Measurements from ENCODE around the gene DPEP1. TPM values are rescaled to one million over a fixed set of nuclear protein-coding genes. Genes with fewer than 3 reads are reported as not detected.
"Not testable (repeated sequence)": the region's sequence is repeated elsewhere in the genome, so short reads cannot be mapped to it uniquely, and the experiment has no call there.

DPEP1 gene
- total RNA-seq, 1 donor from 2014 or later = not detected

DNA sequence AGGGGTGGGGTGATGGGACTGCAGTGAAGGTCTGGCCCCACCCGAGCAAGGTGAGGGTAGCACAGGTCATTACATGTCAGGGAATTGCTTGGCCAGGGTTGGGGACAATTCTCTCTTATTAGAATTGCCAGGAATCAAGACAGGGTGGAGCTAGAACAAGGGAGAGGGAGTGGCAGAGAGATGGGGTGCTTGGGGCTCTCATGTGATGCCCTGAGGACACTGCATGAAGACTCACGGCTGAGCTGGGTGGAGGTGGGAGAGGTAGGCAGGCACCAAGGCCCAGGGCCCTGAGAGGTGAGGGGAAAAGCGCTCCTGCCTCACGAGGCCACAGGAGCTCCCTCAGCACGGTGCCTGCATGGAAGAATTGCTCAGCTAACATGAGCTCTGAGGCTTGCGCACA lies 3.6 kb downstream of the DPEP1 start:
- intact Hi-C loops (cut with micrococcal nuclease) = no loop called here

DNA sequence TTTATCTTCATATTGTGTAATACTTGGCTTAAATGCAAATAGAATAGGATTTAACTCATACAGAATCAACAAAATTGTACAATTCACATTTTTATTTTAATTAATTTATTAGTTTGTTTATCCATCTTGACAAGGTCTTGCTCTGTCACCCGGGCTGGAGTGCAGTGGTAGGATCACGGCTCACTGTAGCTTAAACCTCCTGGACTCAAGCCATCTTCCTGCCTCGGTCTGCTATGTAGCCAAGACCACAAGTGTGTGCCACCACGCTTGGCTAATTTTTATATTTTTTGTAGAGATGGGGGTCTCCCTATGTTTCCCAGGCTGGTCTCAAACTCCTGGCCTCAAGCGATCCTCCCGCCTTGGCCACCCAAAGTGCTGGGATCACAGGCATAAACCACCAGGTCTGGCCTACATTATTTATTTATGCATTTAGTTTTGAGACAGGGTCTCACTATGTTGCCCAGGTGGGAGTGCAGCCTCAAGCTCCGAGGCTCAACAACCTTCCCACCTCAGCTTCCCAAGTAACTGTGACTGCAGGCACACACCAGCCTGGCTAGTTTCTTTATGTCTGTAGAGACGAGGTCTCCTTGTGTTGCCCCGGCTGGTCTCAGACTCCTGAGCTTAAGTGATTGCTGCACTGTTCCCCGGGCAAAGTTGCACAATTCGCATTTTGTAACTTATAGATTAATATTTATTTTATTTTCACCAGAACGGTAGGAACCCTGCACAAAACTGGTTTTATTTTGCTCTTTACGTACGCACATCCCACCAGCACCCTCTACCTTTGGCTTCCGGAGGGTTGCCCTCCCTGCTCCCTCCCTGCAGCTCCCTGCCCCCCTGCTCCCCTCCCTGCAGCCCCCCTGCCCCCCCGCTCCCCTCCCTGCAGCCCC lies 4.9 kb downstream of the DPEP1 start:
- intact Hi-C loops (cut with micrococcal nuclease) = no loop called here

DNA sequence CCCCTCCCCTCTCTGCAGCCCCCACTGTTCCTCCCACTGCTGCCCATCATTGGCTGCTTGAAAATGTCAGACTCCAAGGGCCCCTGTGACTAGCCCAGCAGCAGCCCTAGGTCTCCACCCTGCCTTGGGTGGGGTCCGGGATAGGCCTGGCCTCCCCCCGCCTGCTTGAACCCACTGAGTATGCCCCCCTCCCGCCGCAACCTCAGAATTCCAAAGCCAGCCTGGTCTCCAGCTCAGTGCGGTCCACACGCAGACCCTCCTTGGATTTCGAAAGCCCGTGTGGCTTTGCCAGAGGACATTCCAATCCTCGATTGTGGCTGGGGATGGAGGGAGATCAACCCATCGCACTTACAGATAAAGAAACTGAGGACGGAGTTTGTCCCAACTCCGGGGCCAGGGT lies 6.4 kb downstream of the DPEP1 start:
- intact Hi-C loops (cut with micrococcal nuclease) = no loop called here

DNA sequence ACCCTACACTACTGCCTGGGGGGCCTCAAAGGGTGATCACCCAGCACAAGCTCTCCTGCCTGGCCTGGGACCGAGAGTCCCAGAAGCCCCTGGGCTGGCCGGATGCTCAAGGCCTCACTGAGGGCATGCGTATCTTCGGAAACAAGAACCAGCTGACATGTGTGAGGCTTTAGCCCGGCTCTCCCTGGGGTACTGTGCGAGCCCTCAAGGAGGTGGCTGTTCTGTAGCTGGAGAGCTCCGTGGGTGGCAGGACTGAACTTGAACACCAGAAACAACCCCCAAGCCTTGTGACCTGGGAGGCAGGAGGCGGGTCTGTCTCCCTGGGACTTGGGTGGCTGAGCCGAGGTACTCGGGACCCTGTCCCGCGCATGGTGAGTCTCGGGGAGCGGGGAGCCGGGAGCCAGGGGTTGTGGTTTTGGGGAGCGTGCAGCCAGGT lies 7.0 kb downstream of the DPEP1 start:
- intact Hi-C loops (cut with micrococcal nuclease) = no loop called here

DNA sequence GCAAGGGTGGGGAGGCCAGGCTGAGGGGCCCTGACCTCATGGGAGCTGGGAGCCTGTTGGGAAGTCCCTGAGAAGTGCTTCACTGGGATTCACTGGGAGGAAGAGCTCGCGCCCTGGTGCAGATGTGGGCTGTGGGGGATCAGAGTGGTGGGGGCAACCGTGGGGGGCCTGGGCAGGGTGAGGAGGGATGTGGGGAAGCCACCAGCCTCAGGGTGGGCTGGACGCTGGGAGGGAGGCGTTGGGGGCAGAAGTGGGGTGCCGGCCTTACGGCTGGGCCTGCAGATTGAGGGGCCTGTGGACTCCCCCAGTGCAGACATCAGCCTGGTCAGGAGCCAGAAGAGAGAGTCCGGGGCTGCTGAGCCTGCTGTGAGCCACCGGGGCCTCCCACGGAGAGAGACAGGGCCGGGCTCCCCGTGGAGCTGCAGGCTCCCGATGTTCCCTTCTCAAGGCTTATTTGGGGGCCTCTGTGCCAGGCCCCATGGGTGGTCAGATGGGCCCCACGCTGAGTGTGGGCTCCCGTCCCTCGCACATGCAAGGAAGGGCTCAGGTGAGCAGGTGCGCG lies 7.8 kb downstream of the DPEP1 start:
- intact Hi-C loops (cut with micrococcal nuclease) = no loop called here

DNA sequence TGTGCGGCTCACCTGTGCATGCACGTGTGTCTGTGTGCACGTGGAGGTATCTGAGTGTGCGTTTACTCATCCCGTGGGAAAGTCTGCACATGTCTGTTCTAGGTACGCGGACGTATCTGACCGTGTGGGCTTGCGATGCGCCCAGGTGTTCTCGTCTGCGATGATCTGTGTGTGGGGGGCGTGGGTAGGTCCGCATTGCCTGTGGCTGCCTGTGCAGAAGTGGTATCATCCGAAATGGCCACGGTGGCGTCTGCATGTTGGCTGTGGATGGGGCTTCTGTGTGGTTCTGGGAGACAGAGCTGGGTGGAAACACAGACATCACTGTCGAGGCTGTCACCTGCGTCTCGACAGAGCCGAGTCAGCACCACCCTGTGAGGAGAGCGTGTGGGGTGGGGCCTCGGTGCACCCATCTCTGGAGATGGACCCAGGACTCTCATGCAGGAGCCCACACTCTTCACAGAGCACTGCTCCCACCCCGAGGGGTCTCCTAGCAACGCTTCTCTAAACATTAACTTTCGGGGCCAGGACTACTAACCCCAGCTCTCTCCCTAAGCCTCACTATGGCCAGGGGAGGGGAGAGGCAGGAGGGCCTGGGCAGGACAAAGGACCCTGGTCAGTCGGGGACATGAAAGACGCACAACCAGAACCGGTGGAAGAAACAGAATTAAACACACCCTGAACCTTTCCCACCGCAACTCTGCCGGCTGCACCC lies 8.4 kb downstream of the DPEP1 start:
- intact Hi-C loops (cut with micrococcal nuclease) = no loop called here

DNA sequence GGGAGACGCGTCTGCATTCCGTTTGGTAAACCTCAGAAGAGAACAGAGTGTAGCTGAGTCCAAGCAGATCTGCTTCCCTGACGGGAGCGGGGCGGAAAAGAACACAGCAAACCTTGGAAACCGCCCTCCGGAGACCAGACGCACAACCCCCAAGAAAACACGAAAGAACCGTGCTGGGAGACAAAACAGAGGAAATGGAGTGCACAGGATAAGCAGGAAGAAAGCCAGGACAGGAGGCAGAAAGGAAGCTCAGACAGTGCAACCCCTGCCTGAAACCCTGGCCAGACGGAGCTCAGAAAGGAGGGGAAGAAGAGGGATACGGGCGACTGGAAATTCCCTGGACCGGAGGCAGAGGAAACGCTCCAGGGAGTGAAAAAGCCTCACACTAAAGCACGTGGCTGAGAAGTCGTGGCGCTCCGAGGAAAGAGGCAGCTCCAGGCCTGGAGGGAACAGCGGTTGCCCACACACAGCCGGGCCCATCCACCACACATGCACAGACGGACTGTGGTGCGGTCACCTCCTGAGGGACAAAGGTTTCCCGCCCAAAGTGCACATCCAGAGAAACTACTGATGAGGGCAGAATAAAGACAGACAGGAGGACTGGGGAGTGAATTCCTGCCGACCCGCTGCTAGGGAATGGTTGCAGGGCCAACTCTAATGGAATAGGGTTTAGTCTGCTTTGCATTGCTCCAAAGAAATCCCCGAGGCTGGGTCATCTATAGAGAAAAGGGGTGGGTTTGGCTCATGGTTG lies 10.2 kb downstream of the DPEP1 start:
- intact Hi-C loops (cut with micrococcal nuclease) = loop anchor here (2.0 kb wide), 1 partner anchor 29 kb away; no protein-coding TSS in a partner anchor

DNA sequence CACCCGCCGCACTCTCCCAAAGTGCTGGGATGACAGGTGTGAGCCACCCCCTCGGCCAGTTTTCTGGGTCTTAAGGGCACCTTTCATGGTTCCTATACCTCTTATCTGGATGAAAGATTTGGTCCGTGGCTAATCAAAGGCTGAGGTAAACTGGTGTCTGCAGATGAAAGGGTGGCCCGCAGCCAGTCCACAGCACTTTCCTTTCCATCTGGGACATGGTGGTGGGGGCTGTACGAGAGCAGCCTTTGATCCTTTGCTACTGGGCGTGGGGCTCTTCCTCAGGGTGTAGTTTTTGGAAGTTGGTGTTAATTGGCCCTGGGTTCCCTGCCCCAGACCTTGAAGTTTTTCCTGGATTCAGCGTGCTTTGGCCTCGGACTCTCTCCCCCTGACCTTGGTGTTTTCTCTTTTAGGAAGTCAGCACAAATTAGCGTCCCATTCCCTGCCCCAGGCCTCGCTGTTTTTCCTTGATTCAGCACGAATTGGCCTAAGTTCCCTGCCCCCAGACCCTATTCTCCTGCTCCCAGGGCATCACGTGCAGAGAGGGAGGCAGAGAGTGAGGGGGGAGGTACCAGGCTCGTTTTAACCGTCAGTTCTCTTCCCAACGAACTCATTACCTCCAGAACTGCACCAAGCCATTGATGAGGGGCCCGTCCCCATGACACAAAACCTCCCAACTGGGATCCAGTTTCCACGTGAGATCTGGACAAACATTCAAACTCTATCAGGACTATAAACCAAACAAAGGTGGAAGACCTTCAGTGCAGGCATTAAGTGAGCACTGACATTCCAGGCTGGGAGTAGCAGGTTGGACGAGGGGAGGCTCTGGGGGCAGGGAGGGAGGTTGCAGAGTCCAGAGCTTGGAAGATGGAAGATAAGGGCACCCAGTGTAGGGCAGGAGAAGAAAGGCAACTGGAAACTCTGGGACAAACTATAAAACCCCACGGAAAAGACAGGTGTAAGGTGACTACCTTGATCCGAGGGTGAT lies 11.6 kb downstream of the DPEP1 start:
- intact Hi-C loops (cut with micrococcal nuclease) = loop anchor here (2.0 kb wide), 1 partner anchor 30 kb away; no protein-coding TSS in a partner anchor

DNA sequence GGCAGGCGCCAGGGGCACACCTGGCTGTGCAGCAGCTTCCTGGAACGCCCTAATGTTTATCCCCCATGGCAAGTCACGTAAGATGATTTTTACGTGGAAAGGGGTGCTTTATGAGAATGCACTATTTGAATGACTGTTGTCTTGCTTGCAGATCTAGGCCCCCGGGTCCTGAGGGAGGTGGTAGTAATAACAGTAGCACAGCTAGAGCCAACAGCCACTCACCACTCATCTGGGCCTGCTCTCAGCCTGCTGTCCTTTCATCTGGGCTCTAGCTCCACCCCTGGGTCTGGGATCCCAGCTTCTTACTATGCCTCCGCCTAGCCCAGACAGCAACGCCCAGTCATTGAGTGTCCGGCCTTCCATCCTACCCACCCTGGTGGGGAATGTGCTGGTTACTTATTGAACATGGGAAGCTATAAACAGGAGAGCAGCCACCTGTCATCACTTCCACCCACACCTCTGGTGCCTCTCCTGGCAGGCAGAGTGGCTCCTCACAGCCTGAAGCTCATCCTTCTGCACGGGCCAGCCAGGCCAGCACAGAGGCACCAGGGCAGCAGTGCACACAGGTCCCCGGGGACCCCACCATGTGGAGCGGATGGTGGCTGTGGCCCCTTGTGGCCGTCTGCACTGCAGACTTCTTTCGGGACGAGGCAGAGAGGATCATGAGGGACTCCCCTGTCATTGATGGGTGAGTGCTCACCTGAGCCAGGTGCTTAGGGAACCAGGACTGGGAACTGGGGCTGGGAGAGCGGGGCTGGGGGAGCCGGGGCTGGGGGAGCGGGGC lies 16.6 kb downstream of the DPEP1 start:
- intact Hi-C loops (cut with micrococcal nuclease) = no loop called here

DNA sequence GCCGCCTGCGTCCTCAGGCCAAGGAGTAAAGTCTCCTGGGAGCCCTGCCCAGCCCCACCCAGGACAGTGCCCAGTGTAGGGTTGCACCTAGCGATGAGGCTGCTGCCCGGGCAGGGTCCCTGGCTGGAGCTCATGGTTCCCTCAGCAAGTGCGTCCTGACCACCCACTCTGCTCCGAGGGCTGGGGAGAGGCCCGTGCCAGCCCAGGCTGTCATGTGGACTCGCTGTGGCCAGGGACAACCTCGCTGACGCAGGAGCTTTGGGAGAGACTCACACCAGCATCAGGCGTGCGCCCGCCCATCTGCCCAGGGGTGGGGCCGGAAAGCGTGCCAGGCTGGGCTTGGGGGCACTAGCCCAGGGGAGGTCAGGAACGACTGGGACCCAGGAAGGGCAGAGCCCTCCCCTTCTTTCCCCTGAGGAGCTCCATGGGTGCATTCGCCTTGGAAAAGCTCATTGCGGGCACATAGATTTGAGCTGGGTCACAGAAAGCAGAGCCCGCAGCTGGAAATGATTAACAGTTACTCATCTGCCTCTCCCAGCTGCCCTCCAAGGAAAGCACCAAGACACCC lies 19.7 kb downstream of the DPEP1 start:
- intact Hi-C loops (cut with micrococcal nuclease) = no loop called here

DNA sequence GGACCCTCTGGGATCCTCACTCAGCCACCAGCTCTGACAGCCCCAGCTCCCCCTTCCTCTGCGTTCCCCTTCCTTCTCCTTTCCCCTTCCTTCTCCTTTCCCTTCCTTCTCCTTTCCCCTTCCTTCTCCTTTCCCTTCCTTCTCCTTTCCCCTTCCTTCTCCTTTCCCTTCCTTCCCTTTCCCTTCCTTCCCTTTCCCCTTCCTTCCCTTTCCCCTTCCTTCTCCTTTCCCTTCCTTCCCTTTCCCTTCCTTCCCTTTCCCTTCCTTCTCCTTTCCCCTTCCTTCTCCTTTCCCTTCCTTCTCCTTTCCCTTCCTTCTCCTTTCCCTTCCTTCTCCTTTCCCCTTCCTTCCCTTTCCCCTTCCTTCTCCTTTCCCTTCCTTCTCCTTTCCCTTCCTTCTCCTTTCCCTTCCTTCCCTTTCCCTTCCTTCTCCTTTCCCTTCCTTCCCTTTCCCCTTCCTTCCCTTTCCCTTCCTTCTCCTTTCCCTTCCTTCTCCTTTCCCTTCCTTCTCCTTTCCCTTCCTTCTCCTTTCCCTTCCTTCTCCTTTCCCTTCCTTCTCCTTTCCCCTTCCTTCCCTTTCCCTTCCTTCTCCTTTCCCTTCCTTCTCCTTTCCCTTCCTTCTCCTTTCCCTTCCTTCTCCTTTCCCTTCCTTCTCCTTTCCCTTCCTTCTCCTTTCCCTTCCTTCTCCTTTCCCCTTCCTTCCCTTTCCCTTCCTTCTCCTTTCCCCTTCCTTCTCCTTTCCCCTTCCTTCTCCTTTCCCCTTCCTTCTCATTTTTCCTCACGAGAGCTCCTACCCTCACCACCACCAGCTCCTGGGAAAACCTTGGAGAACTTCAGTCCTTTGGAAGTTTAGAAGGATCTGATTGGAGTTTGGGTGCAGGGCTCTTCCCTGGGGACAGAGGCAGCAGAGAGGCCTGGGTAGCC lies 21.3 kb downstream of the DPEP1 start:
- intact Hi-C loops (cut with micrococcal nuclease) = not testable (repeated sequence)

DNA sequence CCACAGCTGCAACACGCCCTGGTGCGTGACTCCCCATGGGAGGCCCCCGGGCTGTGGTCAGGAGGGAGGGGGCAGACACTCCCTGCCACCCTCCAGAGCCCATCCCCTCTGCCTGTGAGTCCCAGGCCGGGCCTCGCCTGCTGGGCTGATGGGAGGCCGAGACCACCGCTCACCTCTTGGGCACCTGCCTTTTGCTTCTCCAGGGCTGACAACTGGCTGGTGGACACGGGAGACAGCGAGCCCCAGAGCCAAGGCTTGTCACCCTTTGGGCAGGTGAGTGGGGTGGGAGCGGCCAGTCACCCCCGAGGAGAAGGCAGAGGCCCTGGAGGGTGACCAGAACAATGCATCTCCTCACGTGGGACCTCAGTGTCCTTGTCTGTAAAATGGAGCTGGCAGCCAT lies 23.2 kb downstream of the DPEP1 start:
- intact Hi-C loops (cut with micrococcal nuclease) = no loop called here

DNA sequence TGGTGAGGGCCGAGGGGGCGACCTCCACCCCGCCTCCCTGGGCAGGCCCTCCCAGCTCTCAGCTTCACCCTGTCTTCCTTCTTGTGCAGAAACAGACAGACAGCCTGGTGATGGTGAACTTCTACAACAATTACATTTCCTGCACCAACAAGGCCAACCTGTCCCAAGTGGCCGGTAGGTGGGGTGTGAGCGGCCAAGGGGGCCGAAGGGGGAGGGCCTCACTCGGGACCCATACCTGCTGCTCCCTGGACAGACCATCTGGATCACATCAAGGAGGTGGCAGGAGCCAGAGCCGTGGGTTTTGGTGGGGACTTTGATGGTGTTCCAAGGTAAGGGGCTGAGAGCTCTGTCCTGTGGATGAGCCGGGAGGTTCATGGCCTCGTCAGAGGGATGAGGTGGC lies 23.9 kb downstream of the DPEP1 start:
- intact Hi-C loops (cut with micrococcal nuclease) = no loop called here

DNA sequence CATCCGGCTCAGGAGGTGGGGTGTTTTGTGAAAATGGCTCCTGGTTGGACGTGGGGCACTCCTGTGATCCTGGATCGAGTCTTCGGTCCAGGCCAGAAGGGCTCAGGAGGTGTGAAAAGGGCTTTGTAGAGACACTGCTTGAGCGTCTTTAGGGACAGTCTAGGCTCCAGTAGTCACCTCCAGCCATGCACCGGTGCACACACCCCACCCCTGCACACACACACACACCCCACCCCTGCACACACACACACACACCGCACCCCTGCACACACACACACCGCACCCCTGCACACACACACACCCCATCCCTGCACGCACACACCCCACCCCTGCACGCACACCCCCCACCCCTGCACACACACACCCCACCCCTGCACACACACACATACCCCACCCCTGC lies 25.0 kb downstream of the DPEP1 start:
- intact Hi-C loops (cut with micrococcal nuclease) = no loop called here

DNA sequence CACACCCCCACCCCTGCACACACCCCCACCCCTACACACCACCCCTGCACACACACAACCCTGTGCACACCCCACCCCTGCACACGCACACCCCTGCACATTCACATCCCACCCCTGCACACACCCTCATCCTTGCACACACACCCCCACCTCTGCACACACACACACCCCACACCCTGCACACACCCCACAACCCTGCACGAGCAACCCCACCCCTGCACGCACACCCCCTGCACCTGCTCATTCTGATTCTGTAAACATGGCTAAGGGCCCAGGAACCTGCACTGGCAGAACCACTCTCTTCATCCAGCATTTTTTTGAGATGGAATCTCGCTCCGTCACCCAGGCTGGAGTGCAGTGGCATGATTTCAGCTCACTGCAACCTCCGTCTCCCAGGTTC lies 25.9 kb downstream of the DPEP1 start:
- intact Hi-C loops (cut with micrococcal nuclease) = no loop called here

DNA sequence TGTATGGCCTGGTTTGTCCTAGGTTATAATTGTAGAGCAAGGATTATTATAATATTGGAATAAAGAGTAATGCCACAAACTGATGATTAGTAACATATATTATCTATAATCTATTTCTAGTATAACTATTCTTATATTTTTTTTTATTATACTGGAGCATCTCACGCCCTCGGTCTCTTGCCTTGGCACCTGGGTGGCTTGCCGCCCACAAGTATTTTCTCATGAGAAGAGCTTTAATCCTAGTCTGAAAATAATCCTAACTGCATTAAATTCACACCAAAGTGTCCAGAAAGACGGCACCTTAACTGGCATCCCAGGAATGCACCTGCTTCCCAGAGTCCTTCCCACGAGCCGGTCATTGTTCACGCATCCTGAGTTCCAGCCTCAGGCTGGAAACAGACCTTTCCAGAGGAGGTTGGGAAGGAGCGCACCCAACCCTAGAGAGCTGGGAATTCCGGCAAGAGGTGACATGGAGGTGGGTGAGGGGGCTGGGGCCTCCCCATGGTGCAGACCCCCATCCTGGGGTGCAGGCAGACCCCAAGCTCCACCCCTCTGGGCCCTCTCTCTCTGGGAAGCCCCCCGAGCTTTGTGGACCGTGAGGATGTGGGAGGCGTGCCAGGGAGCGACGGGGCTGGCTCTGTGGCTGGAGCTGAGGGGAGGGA lies 28.1 kb downstream of the DPEP1 start:
- intact Hi-C loops (cut with micrococcal nuclease) = loop anchor here (1.0 to 2.0 kb wide), 3 partner anchors 39 to 81 kb away; partner anchors contain the start of genes CPNE7 and RPL13

DNA sequence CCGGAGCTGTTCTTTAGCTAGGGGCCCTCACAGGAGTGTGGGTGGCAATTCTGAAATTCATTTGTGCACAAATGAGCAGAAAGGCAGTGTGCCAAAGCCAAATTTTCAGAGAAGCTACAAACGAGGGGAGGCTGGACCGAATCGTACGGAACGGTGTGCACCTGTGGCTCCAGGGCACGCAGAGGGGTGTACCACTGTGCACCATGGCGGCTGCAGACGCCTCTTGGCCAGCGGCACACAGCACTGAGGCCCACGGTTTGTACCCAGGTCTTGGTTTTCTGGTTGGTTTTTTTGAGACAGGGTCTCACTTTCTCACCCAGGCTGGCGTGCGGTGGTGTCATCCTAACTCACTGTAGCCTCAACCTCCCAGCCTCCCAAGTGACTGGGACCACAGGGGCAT lies 29.1 kb downstream of the DPEP1 start:
- intact Hi-C loops (cut with micrococcal nuclease) = no loop called here
